HG03139 (cell line): Measurements from ENCODE around the gene TYSND1.
"Not testable (repeated sequence)": the region's sequence is repeated elsewhere in the genome, so short reads cannot be mapped to it uniquely, and the experiment has no call there.

ENCODE experiments used
- ATAC-seq: cut with Tn5 transposase; IDR thresholded peaks from one replicate; pipeline ENCODE4 v1.9.1; 2021; ENCODE audit not compliant: unreplicated experiment

Gene TYSND1

DNA sequence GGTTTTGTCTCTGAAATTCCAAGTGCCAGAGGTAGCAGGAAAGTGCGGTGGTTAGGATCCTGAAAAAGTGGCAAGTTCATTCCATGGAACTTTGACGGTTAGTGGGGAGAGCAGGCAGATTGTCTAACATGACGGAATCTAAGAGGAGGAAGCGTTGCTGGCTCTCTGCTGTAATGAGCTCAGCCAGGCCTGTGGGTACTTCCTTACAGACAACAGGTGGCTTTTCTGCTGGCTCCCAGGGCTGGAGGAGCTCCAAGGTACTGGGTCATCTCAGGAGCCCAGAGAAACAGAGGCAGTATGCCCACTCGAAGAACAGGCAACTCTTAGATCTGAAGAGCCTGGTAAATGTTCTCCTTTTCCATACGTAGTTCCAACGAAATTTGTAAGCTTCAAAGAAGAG is 10.8 kb downstream of the TYSND1 start:
- no peak for ATAC-seq

DNA sequence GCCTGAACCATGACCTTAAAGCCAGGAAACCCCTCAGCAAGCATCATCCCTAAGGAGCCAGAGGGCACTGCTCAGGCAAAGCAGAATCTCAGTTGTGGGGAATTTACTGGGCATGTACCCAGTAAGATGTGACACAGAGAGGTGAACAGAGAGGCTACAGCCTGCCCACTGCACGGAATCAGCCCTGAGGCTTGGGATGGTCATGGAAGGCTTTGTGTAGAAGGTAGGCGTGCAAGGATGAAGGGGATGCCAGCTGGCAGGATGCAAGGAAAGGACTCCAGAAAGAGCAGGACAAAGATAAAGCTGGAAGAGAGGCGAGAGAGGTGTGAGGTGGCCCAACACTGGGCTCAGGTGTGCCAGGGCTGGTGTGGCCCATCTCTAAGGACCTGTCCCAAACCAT is 11.5 kb downstream of the TYSND1 start:
- ATAC-seq, result no peak

DNA sequence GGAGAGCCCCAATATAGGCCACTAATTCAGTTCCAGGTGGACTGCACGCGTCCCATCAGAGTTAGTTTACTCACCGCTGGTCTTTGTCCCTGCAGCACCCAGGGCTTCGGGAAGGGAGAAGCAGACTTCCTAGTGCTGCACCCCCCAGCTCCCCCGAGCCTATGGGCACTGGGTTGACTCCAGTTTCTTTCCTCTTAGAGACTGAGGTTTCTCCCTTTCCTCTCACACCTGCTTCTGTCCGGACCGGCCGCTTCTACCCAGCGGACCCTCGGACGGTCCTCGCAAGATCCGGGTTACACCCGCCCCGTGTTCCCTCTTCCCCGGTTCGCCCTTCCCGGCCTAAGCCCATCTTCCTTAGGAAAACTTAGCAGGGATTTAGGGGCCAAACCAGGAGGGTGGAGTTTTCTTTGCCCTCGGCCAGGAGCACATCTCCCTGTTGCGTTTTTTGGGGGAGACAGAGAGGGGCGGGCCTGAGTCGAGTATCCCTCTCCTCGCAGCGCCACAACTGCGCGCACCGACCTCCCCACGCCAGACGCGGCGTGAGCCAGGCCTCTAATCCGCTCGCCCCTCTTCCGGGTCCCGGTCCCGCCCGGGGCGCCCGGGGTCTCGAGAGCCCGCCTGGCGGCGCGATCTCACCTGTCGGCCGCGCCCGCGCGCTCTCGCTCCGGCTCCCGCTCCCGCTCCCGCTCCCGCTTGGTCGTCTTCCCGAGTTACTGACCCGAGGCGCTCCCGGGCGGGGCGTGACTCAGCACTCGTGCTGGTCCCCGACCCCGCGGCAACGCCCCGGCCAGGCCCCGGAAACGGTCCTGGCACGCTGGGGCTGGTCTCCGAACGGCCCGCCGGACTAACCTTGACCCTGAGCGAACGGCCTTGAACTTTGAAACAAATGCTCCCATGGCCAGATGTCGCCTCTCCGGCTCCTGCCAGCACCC is 14.1 kb downstream of the TYSND1 start, which contains the start of gene AIFM2:
Gene AIFM2, minus strand, starts transcription at position 728 of the 932 bp plus-strand sequence. CDS start 8,741 bp downstream, outside the sequence.
- ATAC-seq, result peak; percentile 71

DNA sequence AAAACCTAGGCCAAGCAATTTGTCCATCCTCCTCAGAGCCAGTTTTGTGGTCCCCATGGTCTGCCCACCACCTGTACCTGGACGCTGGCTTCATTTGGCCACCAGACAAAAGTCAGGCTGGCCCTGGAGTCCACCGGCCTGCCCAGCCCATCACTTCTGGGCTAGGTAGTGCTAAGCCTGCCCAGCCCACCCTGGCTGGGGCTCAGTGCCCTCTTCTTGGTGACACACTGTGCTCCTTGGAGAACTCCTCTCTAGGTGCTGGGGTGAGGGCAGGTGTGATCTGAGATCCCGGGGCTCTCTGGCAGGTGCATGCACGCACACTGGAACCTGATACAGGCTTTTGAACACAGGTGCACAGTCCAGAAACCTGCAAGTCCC is 15.0 kb downstream of the TYSND1 start:
- ATAC-seq, result no peak

GRCh38 chr10:70130878-70131559 is 15.5 kb downstream of the TYSND1 start:
- ATAC-seq, result no peak

GRCh38 chr10:70126700-70127395 is 19.7 kb downstream of the TYSND1 start:
- ATAC-seq, result no peak

DNA sequence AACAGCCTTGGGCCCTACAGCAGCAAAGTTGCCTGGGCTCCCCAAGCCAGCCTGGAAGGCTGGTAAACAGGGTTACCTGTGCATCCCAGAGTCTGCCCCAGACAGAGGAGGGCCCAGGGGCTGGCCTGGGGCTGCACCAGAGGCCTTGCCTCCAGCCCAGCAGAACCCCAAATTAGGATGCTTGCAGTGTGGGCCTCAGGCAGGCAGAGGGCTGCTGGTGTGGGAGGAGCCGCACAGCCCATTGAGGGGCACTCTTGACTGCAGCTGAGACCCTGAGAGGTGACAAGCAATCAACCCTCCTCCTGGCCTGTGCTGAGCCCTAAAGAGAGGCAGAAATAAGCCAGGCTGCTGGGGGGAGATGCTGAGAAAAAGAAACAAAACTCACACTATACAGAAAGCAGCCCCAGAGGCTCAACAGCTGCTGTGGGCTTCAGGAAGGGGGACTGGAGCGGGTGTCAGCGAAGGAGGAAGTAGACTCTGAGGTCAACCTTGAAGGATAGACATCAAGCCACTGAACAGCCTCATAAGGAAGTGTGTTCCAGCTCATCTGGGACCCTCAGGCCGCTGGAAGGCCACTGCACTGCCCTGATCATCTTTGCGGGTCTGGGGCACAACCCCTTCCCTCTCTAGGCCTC is 20.5 kb downstream of the TYSND1 start:
- ATAC-seq, result no peak

GRCh38 chr10:70124918-70125317 is 21.6 kb downstream of the TYSND1 start:
- no peak for ATAC-seq

DNA sequence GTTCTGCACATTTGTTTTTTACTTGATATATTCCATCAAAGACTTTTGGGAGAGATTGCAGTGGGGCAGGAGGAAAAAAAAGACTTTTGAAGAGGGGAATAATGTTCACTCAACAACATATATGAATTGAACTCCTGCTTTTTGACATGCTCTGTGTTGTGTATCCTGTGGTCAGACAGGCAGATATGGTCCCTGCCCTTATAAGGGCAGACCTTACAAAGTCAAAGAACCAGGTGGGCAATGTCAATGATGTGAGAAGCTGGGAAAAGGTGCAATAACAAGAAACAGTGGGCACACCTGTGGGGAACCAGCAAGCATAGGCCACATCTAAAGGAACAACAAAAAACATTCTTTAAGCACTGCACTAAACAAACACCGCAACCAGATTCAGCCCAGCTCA is 22.1 kb downstream of the TYSND1 start:
- ATAC-seq, result no peak

GRCh38 chr10:70123817-70124216 is 22.7 kb downstream of the TYSND1 start:
- no peak for ATAC-seq

DNA sequence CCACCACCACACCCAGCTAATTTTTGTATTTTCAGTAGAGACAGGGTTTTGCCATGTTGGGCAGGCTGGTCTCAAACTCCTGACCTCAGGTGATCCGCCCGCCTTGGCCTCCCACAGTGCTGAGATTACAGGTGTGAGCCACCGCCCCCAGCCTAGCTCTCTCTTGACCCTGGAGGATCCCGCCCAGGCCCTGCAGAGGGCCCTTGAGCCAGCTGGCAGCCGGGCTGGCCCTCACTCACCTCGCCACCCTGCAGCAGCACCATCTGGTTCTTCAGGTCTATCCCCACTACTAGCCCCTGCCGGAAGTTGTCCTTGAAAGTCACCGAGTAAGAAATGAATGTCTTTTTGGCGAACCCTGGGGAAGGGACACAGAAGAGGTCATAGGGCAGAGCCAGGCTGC is 23.3 kb downstream of the TYSND1 start:
- ATAC-seq, result not testable (repeated sequence)

GRCh38 chr10:70122742-70123141 is 23.8 kb downstream of the TYSND1 start:
- ATAC-seq, result no peak

DNA sequence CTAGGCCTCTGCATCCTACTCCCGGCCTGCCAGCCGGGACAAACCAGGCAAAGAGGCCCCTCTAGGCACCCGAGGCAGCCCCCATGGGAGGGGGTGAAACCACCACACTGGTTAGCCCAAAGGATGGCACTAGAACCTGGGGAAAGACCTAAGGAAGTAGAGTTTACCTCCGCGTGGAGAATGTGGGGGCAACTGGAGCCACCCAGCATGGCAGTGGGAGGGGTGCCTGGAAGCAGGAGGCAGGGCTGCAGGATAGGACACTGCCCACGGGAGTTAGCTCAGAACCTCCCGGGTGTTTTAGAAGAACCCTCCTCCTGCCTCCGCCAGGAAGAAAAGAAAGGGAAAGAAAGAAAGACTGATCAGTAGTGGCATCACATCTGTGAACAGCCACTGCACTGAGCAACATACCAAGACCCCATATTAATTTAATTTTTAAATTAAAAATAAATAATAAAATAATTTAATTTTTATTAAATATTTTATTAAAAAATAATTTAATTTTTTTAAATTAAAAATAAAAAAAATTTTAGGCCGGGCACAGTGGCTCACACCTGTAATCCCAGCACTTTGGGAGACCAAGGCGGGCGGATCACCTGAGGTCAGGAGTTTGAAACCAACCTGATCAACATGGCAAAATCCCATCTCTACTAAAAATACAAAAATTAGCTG is 25.1 kb downstream of the TYSND1 start:
- no peak for ATAC-seq

DNA sequence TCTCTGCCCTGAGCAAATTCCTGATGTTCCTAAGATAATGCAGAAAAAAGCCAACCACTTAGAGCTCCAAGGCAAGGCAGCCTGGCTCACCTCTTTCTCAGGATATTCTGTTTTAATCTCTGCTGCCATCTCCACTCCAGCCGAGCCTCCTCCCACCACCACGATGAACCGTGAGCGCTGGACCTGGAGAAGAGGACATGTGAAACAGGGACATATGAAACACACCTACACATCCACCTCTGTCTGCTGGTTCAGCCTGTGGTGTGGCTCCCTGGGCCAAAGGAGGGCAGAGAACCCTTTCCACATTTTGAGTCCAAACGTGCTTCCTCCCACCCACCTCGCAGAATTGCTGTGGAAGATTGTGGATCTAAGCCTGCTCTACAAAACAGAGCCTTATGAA is 26.1 kb downstream of the TYSND1 start:
- ATAC-seq, result no peak

DNA sequence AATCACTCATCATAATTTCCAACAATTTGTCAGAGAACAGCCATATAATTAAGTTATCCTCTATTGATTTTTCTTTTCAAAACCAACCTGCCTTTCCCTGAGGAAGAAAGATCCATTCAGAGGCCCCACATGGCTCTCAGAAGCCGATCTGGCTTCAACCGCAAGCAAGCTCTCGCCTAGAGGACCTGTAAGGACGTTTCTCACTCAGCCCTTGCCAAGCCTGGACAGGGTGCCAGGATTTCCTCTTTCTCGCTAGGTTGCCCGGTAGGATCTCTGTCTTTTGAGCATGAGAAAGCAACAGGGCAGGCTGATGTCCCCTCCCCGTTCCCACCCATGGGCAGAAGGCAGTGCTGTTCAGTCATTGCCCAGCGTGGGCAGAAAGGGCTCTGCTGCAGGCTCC is 26.9 kb downstream of the TYSND1 start:
- ATAC-seq, result no peak

DNA sequence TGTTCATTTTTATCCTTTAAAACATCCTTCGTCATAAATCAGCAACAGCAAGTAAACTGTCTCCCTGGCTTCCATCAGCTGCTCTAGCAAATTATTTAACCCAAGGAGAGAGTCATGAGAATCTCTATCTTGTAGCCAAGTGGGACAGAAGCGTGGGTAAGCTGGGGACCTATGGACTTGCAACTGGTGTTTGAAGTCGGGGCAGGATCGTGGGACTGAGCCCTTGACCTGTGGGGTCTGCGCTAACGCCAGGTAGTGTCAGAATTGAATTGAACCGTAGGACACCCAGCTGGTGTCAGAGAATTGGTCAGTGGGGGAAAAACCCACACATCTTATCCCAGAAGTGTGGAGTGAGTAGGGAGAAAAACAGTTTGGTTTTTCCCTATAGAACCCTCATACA is 27.3 kb downstream of the TYSND1 start:
- ATAC-seq, result no peak

- ATAC-seq, result no peak
Observed at GRCh38 chr10:70118196-70118595, 28.3 kb downstream of the TYSND1 start.

GRCh38 chr10:70117646-70118045 is 28.9 kb downstream of the TYSND1 start:
- ATAC-seq, result no peak

GRCh38 chr10:70115948-70116682 is 30.4 kb downstream of the TYSND1 start:
- no peak for ATAC-seq

- no peak for ATAC-seq
Observed at GRCh38 chr10:70114902-70115301, 31.6 kb downstream of the TYSND1 start.
